ENCODE data around the gene MSL2. TPM values are rescaled to one million over a fixed set of nuclear protein-coding genes. Genes with fewer than 3 reads are reported as not detected.

The MSL2 gene
- total and polyA plus RNA-seq, 3 donors from 2014 or later = 33.9 to 56.9 (median 48.7) TPM

DNA sequence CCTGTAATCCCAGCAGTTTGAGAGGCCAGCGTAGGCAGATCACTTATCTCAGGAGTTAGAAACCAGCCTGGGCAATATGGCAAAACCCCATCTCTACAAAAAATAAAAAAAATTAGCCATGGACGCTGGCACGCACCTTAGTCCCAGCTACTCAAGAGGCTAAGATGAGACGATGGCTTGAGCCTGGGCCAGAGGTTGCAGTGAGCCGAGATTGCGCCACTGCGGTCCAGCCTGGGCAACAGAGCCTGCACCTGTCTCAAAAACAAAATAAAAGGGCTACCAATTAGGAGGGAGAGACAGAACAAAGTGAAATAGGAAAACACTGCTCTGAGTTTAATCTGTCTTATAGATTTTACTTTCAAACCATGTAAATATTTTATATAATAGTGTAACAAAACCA is 33.8 kb downstream of the MSL2 start:
- Histone ChIP-seq H3K27ac (no peak overlapping the region), H3K9me3 (no peaks in the 10 kb centered on the region), H3K27me3 (no peaks in the 10 kb centered on the region), H3K36me3 (ENCODE audit: low read depth, missing control alignments) (no peaks in the 10 kb centered on the region), H3K4me1 (peaks cover 4% of the 10 kb centered on the region), H3K4me3 (no peak overlapping the region)
- intact Hi-C loops (cut with DNase I; ENCODE audit: low total_unique reads) = no loop called here
- no peak for TF ChIP-seq POLR2A (IDR thresholded peaks at IDR 0.05)
- TF ChIP-seq, protein P1, sequence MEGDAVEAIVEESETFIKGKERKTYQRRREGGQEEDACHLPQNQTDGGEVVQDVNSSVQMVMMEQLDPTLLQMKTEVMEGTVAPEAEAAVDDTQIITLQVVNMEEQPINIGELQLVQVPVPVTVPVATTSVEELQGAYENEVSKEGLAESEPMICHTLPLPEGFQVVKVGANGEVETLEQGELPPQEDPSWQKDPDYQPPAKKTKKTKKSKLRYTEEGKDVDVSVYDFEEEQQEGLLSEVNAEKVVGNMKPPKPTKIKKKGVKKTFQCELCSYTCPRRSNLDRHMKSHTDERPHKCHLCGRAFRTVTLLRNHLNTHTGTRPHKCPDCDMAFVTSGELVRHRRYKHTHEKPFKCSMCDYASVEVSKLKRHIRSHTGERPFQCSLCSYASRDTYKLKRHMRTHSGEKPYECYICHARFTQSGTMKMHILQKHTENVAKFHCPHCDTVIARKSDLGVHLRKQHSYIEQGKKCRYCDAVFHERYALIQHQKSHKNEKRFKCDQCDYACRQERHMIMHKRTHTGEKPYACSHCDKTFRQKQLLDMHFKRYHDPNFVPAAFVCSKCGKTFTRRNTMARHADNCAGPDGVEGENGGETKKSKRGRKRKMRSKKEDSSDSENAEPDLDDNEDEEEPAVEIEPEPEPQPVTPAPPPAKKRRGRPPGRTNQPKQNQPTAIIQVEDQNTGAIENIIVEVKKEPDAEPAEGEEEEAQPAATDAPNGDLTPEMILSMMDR (IDR thresholded peaks at IDR 0.05) = no peak
- WGBS, 2 donors = 72 to 82% methylated on average over 7 of the region's 7 CpGs
- DNase-seq = no peak

DNA sequence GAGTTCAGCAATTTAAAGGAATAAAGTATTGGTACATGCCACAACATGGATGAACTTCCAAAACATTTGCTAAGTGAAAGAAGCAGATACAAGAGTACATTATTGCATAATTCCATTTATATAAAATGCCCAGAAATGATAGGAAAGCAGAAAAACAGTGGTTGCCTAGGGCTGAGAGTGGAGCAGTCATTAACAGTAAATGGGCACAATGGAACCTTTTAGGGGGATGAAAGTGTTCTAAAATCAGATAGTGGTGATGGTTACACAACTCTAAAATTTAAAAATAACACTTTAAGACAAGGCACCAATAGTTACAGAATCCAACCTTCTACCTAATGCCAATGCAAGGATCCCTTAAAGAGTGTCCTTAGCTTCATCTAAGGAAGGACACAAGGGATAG is 34.6 kb downstream of the MSL2 start:
- Histone ChIP-seq H3K27me3 (no peaks in the 10 kb centered on the region), H3K4me1 (peaks cover 4% of the 10 kb centered on the region), H3K27ac (no peak overlapping the region), H3K4me3 (no peak overlapping the region), H3K36me3 (ENCODE audit: low read depth, missing control alignments) (no peaks in the 10 kb centered on the region), H3K9me3 (no peaks in the 10 kb centered on the region)
- no peak for TF ChIP-seq POLR2A (IDR thresholded peaks at IDR 0.05)
- TF ChIP-seq, protein P1 (IDR thresholded peaks at IDR 0.05) = no peak
- no peak for DNase-seq
- intact Hi-C loops (cut with DNase I; ENCODE audit: low total_unique reads) = no loop called here

GRCh38 chr3:136152963-136153362 is 43.2 kb downstream of the MSL2 start:
- no peak overlapping the region for H3K27ac ChIP-seq
- H3K4me3 ChIP-seq = no peak overlapping the region
- intact Hi-C loops (cut with DNase I; ENCODE audit: low total_unique reads) = no loop called here
- no peaks in the 10 kb centered on the region for H3K36me3 ChIP-seq (ENCODE audit: low read depth, missing control alignments)
- no peak for TF ChIP-seq POLR2A (IDR thresholded peaks at IDR 0.05)
- TF ChIP-seq, protein P1 (IDR thresholded peaks at IDR 0.05) = no peak
- no peaks in the 10 kb centered on the region for H3K27me3 ChIP-seq
- 83 to 88% methylated on average over 4 of the region's 4 CpGs for WGBS, 2 donors
- no peaks in the 10 kb centered on the region for H3K4me1 ChIP-seq
- H3K9me3 ChIP-seq = no peaks in the 10 kb centered on the region
- no peak for DNase-seq

DNA sequence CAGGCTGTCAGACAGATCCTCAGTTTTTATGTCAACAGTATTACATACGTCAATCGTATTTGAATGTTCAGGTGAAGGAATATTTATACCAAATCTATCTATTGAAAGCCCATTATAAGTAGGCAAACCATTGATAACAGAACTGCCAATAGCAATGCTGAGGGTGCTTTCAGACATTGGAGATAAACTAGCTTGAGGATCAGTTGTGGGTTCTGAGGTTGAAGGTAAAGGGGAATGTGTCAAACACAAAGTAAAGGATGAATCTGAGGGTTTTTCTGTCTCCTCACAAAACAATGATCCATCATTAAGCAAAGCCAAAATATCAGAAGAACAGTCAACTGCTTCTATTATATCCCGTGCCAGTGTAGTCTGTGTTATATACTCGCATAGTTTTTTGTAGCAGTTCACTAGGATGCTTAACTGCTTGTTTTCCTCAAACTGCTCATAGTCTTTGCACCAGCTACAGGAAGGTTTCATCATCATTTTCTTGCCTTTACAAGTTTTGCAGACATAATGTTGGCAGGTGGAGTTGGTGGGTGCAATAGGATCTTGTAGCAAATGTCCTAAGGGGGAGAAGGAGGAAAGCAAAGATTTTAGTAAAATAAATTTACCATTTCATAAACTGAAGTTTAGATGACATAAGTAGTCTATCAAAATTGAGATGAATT is 43.8 kb downstream of the MSL2 start:
- no peak for DNase-seq
- WGBS, 2 donors = 74 to 78% methylated on average over 4 of the region's 4 CpGs
- no peak for TF ChIP-seq POLR2A (IDR thresholded peaks at IDR 0.05)
- TF ChIP-seq, protein P1 (IDR thresholded peaks at IDR 0.05) = no peak
- Histone ChIP-seq H3K4me1 (no peaks in the 10 kb centered on the region), H3K9me3 (no peaks in the 10 kb centered on the region), H3K27ac (no peak overlapping the region), H3K27me3 (no peaks in the 10 kb centered on the region), H3K4me3 (no peak overlapping the region), H3K36me3 (ENCODE audit: low read depth, missing control alignments) (no peaks in the 10 kb centered on the region)
- intact Hi-C loops (cut with DNase I; ENCODE audit: low total_unique reads) = no loop called here

GRCh38 chr3:136151219-136151618 is 44.9 kb downstream of the MSL2 start:
- H3K4me1 ChIP-seq = no peaks in the 10 kb centered on the region
- H3K9me3 ChIP-seq = no peaks in the 10 kb centered on the region
- H3K27me3 ChIP-seq = no peaks in the 10 kb centered on the region
- intact Hi-C loops (cut with DNase I; ENCODE audit: low total_unique reads) = no loop called here
- no peak overlapping the region for H3K27ac ChIP-seq
- no peak for DNase-seq
- WGBS, 2 donors = 80 to 81% methylated on average over 10 of the region's 10 CpGs
- no peaks in the 10 kb centered on the region for H3K36me3 ChIP-seq (ENCODE audit: low read depth, missing control alignments)
- no peak overlapping the region for H3K4me3 ChIP-seq
- no peak for TF ChIP-seq POLR2A (IDR thresholded peaks at IDR 0.05)
- TF ChIP-seq, protein P1 (IDR thresholded peaks at IDR 0.05) = no peak

All from testis (tissue), 3 donors.